ENCODE measurements around the gene NPVF.

Gene NPVF

DNA sequence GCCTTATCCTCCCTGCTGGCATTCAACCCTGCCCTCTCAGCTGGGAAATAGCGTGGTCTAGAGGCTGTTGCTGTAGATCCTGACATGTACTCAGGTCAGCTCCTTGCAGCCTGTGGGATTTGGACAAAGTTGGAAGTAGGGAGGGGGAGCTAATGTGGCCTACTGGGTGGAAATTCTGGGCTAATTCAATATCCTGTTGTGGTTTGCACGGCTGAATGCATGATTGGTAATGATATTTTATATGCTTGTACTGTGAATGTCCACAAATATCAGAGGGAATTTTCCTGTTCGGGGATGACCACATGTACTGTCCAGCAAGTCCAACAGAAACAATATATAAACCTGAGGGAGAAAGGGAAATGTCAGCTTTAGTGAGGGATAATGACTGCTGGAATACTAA is 22.1 kb upstream of the NPVF start:
- Histone ChIP-seq H3K27me3 (ENCODE audit: control insufficient read depth, insufficient read depth, low read length) (peaks cover 2% of the 10 kb centered on the region), H3K4me1 (ENCODE audit: control insufficient read depth, insufficient read depth, low read length) (no peaks in the 10 kb centered on the region), H3K4me3 (ENCODE audit: low read depth, low read length) (no peak overlapping the region)

DNA sequence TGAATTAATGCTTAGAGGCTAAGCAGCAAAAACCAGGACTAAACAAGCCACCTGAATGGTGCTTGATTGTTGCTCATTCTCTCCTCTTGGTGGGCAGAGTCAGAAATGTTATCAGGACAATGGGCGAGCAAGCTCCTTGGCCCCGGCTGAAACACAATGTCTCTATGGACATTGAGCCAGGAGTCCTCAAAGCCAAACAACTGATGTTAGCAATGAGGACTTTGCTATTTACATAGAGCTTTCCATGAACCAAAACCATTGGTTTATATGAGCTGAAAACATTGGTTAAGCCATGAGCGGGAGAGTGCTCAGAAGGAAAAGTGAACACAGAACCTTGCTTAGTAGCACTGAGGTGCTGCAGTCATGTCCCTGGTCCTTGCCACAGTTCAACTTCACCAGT is 21.5 kb upstream of the NPVF start:
- Histone ChIP-seq H3K4me3 (ENCODE audit: low read depth, low read length) (no peak overlapping the region), H3K27me3 (ENCODE audit: control insufficient read depth, insufficient read depth, low read length) (peaks cover 5% of the 10 kb centered on the region), H3K9me3 (ENCODE audit: control insufficient read depth, insufficient read depth, low read length) (no peaks in the 10 kb centered on the region), H3K9ac (ENCODE audit: low read depth, low read length) (no peak overlapping the region), H3K4me1 (ENCODE audit: control insufficient read depth, insufficient read depth, low read length) (peaks cover under 1% of the 10 kb centered on the region), H3K36me3 (ENCODE audit: control insufficient read depth, insufficient read depth, low read length) (no peaks in the 10 kb centered on the region)

More for the DNA sequence above, 22.1 kb upstream of the NPVF start:
- no peaks in the 10 kb centered on the region for H3K36me3 ChIP-seq (ENCODE audit: control insufficient read depth, insufficient read depth, low read length)
- no peaks in the 10 kb centered on the region for H3K9me3 ChIP-seq (ENCODE audit: control insufficient read depth, insufficient read depth, low read length)
- H3K9ac ChIP-seq (ENCODE audit: low read depth, low read length), result no peak overlapping the region

DNA sequence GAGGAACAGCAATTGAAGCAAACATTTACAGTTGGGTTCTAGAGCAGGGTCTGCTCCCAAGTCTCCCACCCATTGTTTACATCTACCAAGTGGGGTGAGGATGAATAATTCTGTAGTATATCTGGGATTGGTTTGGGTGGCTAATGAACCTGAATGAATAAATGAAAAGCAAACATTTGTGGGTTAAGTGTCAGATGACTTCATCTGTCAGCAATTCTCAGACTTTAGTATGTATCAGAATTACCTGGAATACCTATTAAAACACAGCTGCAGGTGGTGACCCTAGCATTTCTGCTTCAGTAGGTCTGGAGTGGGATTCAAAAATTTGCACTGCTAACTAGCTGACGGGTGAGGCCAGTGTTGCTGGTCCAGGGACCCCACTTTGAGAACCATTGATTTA is 18.0 kb upstream of the NPVF start:
- Histone ChIP-seq H3K4me1 (ENCODE audit: control insufficient read depth, insufficient read depth, low read length) (peaks cover 4% of the 10 kb centered on the region), H3K4me3 (ENCODE audit: low read depth, low read length) (no peak overlapping the region), H3K27me3 (ENCODE audit: control insufficient read depth, insufficient read depth, low read length) (peaks cover 25% of the 10 kb centered on the region), H3K36me3 (ENCODE audit: control insufficient read depth, insufficient read depth, low read length) (no peaks in the 10 kb centered on the region), H3K9ac (ENCODE audit: low read depth, low read length) (no peak overlapping the region), H3K9me3 (ENCODE audit: control insufficient read depth, insufficient read depth, low read length) (no peaks in the 10 kb centered on the region)

DNA sequence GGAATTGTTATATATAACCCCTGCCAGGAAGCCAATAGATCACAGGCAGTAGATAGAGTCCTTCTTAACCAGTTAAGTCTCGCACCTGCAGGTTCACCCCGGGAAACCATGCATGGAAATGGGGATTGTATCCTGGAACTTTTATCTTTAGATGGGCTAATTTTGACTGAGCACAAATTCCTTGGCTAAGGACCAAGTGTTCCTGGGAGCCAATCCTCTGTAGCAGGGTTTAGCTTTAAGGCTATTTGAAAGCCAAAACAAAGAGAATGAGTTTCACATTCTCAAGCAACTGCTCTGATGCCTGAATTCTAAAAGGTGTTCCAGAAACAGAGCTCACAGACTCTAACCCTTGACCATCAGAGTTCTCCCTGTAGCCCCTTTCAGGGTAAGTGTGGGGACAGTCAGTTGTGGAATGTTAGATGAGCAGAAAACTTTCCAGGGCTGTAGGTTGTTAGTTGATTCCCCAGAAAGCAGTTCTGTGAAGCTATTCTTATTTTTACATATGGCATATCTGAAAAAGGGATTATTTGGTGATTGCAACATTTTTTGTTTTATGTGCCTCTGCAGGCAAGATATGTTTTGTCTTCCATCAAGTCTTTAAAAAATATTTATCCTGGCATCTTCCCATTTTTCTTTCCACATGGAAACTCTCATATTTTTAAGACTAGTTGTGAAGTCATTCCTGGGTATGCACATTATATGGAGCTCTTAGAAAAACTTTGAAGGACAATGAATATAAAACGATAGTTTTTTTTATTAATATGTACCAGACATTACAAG is 16.2 kb upstream of the NPVF start:
- Histone ChIP-seq H3K27me3 (ENCODE audit: control insufficient read depth, insufficient read depth, low read length) (peaks cover 25% of the 10 kb centered on the region), H3K9ac (ENCODE audit: low read depth, low read length) (no peak overlapping the region), H3K4me3 (ENCODE audit: low read depth, low read length) (no peak overlapping the region), H3K4me1 (ENCODE audit: control insufficient read depth, insufficient read depth, low read length) (peaks cover 4% of the 10 kb centered on the region), H3K36me3 (ENCODE audit: control insufficient read depth, insufficient read depth, low read length) (no peaks in the 10 kb centered on the region), H3K9me3 (ENCODE audit: control insufficient read depth, insufficient read depth, low read length) (no peaks in the 10 kb centered on the region)

DNA sequence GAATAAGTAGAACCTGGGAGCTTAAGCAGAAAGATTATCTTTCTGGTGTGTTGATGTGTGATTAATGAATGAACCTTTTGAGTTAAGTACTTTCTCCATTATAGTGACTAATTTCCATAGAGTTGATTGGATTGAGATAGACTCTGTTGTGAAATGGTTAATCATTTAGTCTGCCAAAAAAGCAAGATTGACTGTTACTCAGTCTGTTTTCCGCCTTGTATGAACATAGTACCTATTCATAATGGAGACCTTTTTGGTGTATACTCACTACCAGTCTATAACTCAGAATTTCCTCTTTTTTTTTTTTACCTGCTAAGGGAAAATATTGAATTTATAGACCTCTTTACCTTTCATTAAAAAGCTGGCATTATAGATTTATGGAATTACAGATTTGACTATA is 14.4 kb upstream of the NPVF start:
- Histone ChIP-seq H3K9ac (ENCODE audit: low read depth, low read length) (no peak overlapping the region), H3K27me3 (ENCODE audit: control insufficient read depth, insufficient read depth, low read length) (peaks cover 25% of the 10 kb centered on the region), H3K4me1 (ENCODE audit: control insufficient read depth, insufficient read depth, low read length) (peaks cover 4% of the 10 kb centered on the region), H3K9me3 (ENCODE audit: control insufficient read depth, insufficient read depth, low read length) (no peaks in the 10 kb centered on the region), H3K36me3 (ENCODE audit: control insufficient read depth, insufficient read depth, low read length) (no peaks in the 10 kb centered on the region), H3K4me3 (ENCODE audit: low read depth, low read length) (no peak overlapping the region)

DNA sequence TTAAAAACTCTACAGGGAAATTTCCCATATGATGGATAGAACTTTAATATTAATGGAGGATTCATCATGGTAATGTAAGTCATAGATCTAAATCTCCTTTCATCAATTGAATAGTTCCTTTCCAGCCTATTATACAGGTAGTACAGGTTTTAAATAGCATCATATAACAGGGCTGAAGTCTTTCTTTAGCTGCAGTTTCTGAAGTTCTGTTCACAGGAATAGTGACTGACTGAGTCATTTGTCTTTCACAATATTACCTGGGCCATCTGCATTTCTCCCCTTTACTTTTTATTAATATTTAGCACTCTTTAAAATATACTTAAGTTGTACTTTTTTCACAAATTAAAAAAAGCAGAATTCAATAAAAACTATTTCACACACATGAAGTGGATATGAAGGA is 12.6 kb upstream of the NPVF start:
- Histone ChIP-seq H3K4me3 (ENCODE audit: low read depth, low read length) (no peak overlapping the region), H3K9ac (ENCODE audit: low read depth, low read length) (no peak overlapping the region), H3K9me3 (ENCODE audit: control insufficient read depth, insufficient read depth, low read length) (no peaks in the 10 kb centered on the region), H3K27me3 (ENCODE audit: control insufficient read depth, insufficient read depth, low read length) (peaks cover 25% of the 10 kb centered on the region), H3K36me3 (ENCODE audit: control insufficient read depth, insufficient read depth, low read length) (no peaks in the 10 kb centered on the region), H3K4me1 (ENCODE audit: control insufficient read depth, insufficient read depth, low read length) (peaks cover 4% of the 10 kb centered on the region)

DNA sequence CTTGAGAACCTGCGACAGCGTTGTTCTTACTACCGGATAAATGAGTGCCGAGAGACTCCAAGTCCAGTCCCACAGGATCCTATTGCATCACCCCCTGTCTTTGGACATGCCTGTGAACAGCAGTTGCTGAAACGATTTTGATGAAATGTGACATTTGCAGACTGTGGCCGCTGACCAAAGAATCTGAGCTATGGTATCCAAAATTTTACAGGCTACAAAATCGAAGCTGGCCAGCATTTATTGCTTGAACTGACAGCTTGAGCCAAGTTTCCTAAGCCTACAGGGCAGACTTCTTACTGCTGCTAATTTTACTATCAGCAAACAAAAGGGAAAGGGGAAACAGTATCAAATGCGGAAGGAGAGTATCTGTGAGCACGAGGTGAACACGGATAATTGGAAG is 12.1 kb upstream of the NPVF start:
- H3K9ac ChIP-seq (ENCODE audit: low read depth, low read length), result no peak overlapping the region
- peaks cover 4% of the 10 kb centered on the region for H3K4me1 ChIP-seq (ENCODE audit: control insufficient read depth, insufficient read depth, low read length)
- H3K9me3 ChIP-seq (ENCODE audit: control insufficient read depth, insufficient read depth, low read length), result no peaks in the 10 kb centered on the region
- no peak overlapping the region for H3K4me3 ChIP-seq (ENCODE audit: low read depth, low read length)
- peaks cover 23% of the 10 kb centered on the region for H3K27me3 ChIP-seq (ENCODE audit: control insufficient read depth, insufficient read depth, low read length)
- no peaks in the 10 kb centered on the region for H3K36me3 ChIP-seq (ENCODE audit: control insufficient read depth, insufficient read depth, low read length)

DNA sequence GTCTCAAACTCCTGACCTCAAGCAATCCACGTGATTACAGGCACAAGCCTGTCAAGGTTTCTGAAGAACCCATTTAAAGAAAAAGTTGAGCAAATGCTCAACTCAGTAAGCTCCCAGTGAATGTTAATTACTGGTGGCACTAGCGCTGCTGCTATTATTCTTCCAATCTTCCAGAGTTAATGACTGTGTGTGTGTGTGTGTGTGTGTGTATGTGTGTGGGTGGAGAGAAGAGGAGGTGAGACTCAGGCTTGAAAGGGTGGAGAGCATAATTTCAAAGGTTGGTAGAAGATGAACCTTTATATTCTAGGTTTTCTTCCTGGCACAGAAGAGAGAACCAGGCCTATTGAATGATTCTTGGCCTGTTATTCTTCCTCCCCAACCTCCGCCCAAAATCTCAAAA is 11.6 kb upstream of the NPVF start:
- no peaks in the 10 kb centered on the region for H3K9me3 ChIP-seq (ENCODE audit: control insufficient read depth, insufficient read depth, low read length)
- H3K4me3 ChIP-seq (ENCODE audit: low read depth, low read length), result no peak overlapping the region
- H3K27me3 ChIP-seq (ENCODE audit: control insufficient read depth, insufficient read depth, low read length), result peaks cover 20% of the 10 kb centered on the region
- H3K9ac ChIP-seq (ENCODE audit: low read depth, low read length), result no peak overlapping the region
- H3K36me3 ChIP-seq (ENCODE audit: control insufficient read depth, insufficient read depth, low read length), result no peaks in the 10 kb centered on the region
- H3K4me1 ChIP-seq (ENCODE audit: control insufficient read depth, insufficient read depth, low read length), result peaks cover 4% of the 10 kb centered on the region

DNA sequence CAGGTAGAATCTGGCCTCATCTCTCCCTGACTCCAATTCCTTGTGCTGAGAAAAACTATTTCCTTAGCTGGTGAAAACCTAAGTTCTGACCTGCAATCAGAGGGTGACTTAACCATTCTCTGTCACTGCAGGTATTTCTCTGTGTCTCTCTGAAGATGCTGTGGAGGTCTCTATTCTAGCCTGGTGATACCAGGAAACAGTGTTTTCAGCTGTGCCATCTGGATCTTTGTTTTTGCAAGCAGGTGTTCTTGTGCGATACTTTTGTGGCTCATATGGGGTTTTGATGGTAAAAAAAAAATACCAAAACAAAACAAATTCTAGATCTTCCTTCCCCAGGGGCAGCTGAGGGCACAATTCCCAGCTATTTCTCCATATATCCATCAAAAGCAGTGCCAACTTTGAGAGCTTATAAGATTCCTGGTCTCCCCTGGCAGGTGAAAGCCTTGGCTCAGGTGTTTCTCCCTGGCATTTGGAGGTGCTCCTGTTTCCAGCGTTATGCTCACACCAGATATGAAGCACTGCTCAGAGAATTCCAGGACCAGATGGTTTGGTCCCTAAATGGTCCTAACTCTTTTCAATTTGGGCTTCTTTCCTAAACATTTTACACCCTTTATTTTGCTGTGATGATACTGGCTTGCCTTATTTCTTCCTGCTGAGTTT is 9.9 kb upstream of the NPVF start:
- H3K9ac ChIP-seq (ENCODE audit: low read depth, low read length), result no peak overlapping the region
- H3K9me3 ChIP-seq (ENCODE audit: control insufficient read depth, insufficient read depth, low read length), result no peaks in the 10 kb centered on the region
- no peaks in the 10 kb centered on the region for H3K36me3 ChIP-seq (ENCODE audit: control insufficient read depth, insufficient read depth, low read length)
- peaks cover 11% of the 10 kb centered on the region for H3K27me3 ChIP-seq (ENCODE audit: control insufficient read depth, insufficient read depth, low read length)
- H3K4me3 ChIP-seq (ENCODE audit: low read depth, low read length), result no peak overlapping the region
- H3K4me1 ChIP-seq (ENCODE audit: control insufficient read depth, insufficient read depth, low read length), result no peaks in the 10 kb centered on the region

DNA sequence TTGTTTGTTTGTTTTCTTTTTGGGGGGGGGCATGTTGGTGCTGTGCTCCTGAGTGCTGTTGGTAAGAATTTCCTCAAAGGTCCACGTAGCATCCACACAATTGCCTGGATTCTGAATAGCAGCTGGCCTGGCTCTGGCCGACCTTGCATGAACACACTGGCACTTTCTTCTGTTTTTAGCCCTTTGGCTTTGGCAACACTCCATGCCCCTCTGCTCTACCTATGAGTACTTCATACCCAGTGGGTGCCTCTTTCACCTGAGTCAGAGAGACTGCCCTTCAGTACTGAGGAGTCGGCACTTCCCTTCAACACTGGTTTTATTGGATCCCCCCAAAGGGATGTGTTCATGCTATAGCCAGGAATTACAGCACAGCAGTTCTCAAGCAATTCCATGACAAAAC is 7.2 kb upstream of the NPVF start:
- Histone ChIP-seq H3K9me3 (ENCODE audit: control insufficient read depth, insufficient read depth, low read length) (no peaks in the 10 kb centered on the region), H3K9ac (ENCODE audit: low read depth, low read length) (no peak overlapping the region), H3K4me1 (ENCODE audit: control insufficient read depth, insufficient read depth, low read length) (no peaks in the 10 kb centered on the region), H3K4me3 (ENCODE audit: low read depth, low read length) (no peak overlapping the region), H3K27me3 (ENCODE audit: control insufficient read depth, insufficient read depth, low read length) (no peaks in the 10 kb centered on the region), H3K36me3 (ENCODE audit: control insufficient read depth, insufficient read depth, low read length) (no peaks in the 10 kb centered on the region)

DNA sequence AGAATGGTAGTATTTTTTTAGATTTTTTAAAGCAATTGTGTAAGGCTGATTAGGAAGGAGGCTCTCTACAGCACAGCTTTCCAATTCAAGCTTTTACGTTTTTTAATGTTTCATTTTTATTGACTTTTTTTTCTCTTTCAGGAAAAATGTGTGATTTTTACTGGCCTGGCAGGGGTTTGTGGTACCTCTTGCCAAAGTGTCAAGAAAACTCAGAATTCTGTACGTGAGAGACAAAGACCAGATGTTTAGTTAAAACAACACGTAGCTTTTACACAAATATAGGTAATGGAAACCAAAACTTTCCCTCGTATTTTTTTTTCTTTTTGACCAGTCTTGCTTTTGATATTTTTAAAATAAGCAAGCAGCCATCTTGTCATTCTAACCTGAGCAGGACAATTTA is 6.0 kb upstream of the NPVF start:
- Histone ChIP-seq H3K9ac (ENCODE audit: low read depth, low read length) (no peak overlapping the region), H3K4me1 (ENCODE audit: control insufficient read depth, insufficient read depth, low read length) (no peaks in the 10 kb centered on the region), H3K27me3 (ENCODE audit: control insufficient read depth, insufficient read depth, low read length) (no peaks in the 10 kb centered on the region), H3K9me3 (ENCODE audit: control insufficient read depth, insufficient read depth, low read length) (no peaks in the 10 kb centered on the region), H3K36me3 (ENCODE audit: control insufficient read depth, insufficient read depth, low read length) (no peaks in the 10 kb centered on the region), H3K4me3 (ENCODE audit: low read depth, low read length) (no peak overlapping the region)

DNA sequence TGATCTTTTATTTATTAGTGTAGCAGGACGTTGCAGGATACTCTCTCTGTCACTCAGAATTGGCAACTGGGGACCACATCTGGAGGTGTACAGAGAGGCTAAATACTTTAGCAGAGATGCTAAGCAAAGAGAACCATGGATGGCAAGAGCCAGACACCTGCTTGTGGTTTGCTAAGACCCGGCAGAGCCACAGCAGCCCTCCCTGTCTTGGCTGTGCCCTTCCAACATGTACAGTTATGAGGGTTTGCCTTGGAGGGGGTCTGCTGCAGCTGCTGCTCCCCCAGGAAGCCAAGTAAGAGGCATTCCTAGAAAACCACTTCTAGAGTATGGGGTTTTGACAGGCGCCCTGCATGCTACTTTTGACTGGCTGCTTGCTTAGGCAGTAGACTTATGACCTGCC is 5.1 kb downstream of the NPVF start:
- H3K9me3 ChIP-seq (ENCODE audit: control insufficient read depth, insufficient read depth, low read length), result no peaks in the 10 kb centered on the region
- H3K9ac ChIP-seq (ENCODE audit: low read depth, low read length), result no peak overlapping the region
- no peak overlapping the region for H3K4me3 ChIP-seq (ENCODE audit: low read depth, low read length)
- no peaks in the 10 kb centered on the region for H3K27me3 ChIP-seq (ENCODE audit: control insufficient read depth, insufficient read depth, low read length)
- H3K4me1 ChIP-seq (ENCODE audit: control insufficient read depth, insufficient read depth, low read length), result no peaks in the 10 kb centered on the region
- no peaks in the 10 kb centered on the region for H3K36me3 ChIP-seq (ENCODE audit: control insufficient read depth, insufficient read depth, low read length)

All from iPS-15b (cell line).